K562 (cell line): ENCODE results near the gene MED29. TPM values are rescaled to one million over a fixed set of nuclear protein-coding genes. Genes with fewer than 3 reads are reported as not detected.
A peak's percentile ranks its signal among the peaks of the same experiment; 100 is the strongest.

Source experiments
- CREB1 ChIP-seq, 2 experiments: sonication (generic) in 1 of 2; formaldehyde crosslinking in 1 of 2; IDR thresholded peaks; 2 replicates each; pipeline versions ENCODE4 v1.6.1 to v1.8.0; 2012 to 2022; ENCODE audit warnings: inconsistent platforms in 1 of 2, mild to moderate bottlenecking in 1 of 2, missing genetic modification reagents in 1 of 2, moderate library complexity in 1 of 2
- EP400 ChIP-seq: fragments of 450-650 bp; IDR thresholded peaks from 2 replicates; pipeline ENCODE4 v1.6.1; 2017; ENCODE audit warnings: antibody characterized with exemption, mild to moderate bottlenecking, moderate library complexity
- GATA2 ChIP-seq: sonication (generic); formaldehyde crosslinking; IDR thresholded peaks from 2 replicates; pipeline ENCODE4 v1.4.0; 2020; ENCODE audit warnings: mild to moderate bottlenecking, missing genetic modification reagents
- GTF2E2 ChIP-seq: fragments of 200-800 bp; sonication (Bioruptor generic); IDR thresholded peaks from 2 replicates; pipeline ENCODE4 v1.6.1; 2016; ENCODE audit warnings: missing genetic modification characterization, missing compliant biosample characterization
- HNRNPK ChIP-seq: fragments of 200-400 bp; formaldehyde crosslinking; IDR thresholded peaks from one replicate; pipeline ENCODE4 v1.6.1; 2018; ENCODE audit warnings: mild to moderate bottlenecking, low read depth, low read length; ENCODE audit not compliant: poor library complexity, severe bottlenecking
- KDM1A ChIP-seq, 2 experiments: fragments of 450-650 bp; IDR thresholded peaks; 2 replicates each; pipeline ENCODE4 v1.6.1; 2016; ENCODE audit warnings: mild to moderate bottlenecking in 2 of 2
- OTX1 ChIP-seq: fragments of 450-650 bp; formaldehyde crosslinking; IDR thresholded peaks from 2 replicates; pipeline ENCODE4 v1.4.0; 2022; ENCODE audit warnings: mild to moderate bottlenecking
- PHTF2 ChIP-seq: fragments of 250-450 bp; sonication (Bioruptor Pico); IDR thresholded peaks from 2 replicates; pipeline ENCODE4 v1.5.0; 2021; ENCODE audit warnings: mild to moderate bottlenecking
- PPARD ChIP-seq: fragments of 250-450 bp; sonication (Bioruptor Pico); IDR thresholded peaks from 2 replicates; pipeline ENCODE4 v1.8.0; 2022; ENCODE audit warnings: inconsistent platforms, mild to moderate bottlenecking, moderate library complexity
- RBM25 ChIP-seq: fragments of 200-400 bp; formaldehyde crosslinking; IDR thresholded peaks from 2 replicates; pipeline ENCODE4 v1.6.1; 2018; ENCODE audit warnings: low read length, low read depth, moderate library complexity; ENCODE audit not compliant: severe bottlenecking
- SMAD1 ChIP-seq: fragments of 150-350 bp; IDR thresholded peaks from 2 replicates; pipeline ENCODE4 v1.6.1; 2014; ENCODE audit warnings: low read length, low read depth; ENCODE audit not compliant: partially characterized antibody
- TAF1 ChIP-seq: IDR thresholded peaks from 2 replicates; pipeline ENCODE4 v1.6.1; 2011; ENCODE audit warnings: mild to moderate bottlenecking, low read length, moderate library complexity; ENCODE audit not compliant: insufficient read depth, control insufficient read depth, severe bottlenecking; ENCODE audit errors: extremely low read depth
- TBP ChIP-seq: optimal IDR thresholded peaks from 2 replicates; pipeline ENCODE3; 2011; ENCODE audit warnings: low read depth, low read length, improper control_type of control experiment
- ZEB2 ChIP-seq: fragments of 450-650 bp; IDR thresholded peaks from 2 replicates; pipeline ENCODE4 v1.6.1; 2016
- ZNF134 ChIP-seq: fragments of 250-450 bp; sonication (Bioruptor Pico); conservative IDR thresholded peaks from 2 replicates; pipeline ENCODE4 v1.4.0; 2020
- ZNF77 ChIP-seq: fragments of 250-450 bp; sonication (Bioruptor Pico); IDR thresholded peaks from 2 replicates; pipeline ENCODE4 v1.5.0; 2020
- polyA plus RNA-seq, 8 experiments: library from polyadenylated mRNA; depleted of rRNA in 4 of 8; stranded (reverse) in 5 of 8; unstranded in 3 of 8; fragments of >200 nt; fragmentation: Nextera tagmentation in 2 of 8; fragmentation: Illumina TruSeq in 1 of 8; extraction: Ambion mirVana in 2 of 8; extraction: Trizol in 1 of 8; gene quantifications; 2 replicates each; pipeline versions ENCODE4 v1.2.1 to v1.2.3, GENCODE V29; 2011 to 2014; ENCODE audit warnings: inconsistent platforms in 1 of 8, missing spikeins in 1 of 8
- total RNA-seq, 7 experiments: library from RNA; depleted of rRNA in 6 of 7; stranded (reverse); fragments of >200 nt in 6 of 7; fragmentation: Illumina TruSeq in 2 of 7; extraction: Trizol in 2 of 7; gene quantifications; 2 replicates each; pipeline versions ENCODE4 v1.2.1 to v1.2.3, GENCODE V29; 2011 to 2021; ENCODE audit warnings: low replicate concordance in 1 of 7
- TF ChIP-seq, protein P1 (sequence below), 3 experiments: IDR thresholded peaks in 2 of 3; conservative IDR thresholded peaks in 1 of 3; 2 replicates each; pipeline ENCODE4 v1.5.1; 2011 to 2012; ENCODE audit warnings: low read length in 3 of 3, mild to moderate bottlenecking in 3 of 3, control low read depth in 2 of 3, improper control_type of control experiment in 1 of 3, inconsistent platforms in 1 of 3, low read depth in 1 of 3, mixed read lengths in 1 of 3, moderate library complexity in 1 of 3; ENCODE audit not compliant: insufficient read depth in 2 of 3
- TF ChIP-seq, protein P2 (sequence below): fragments of 250-450 bp; sonication (Bioruptor Pico); IDR thresholded peaks from 2 replicates; pipeline ENCODE4 v1.9.0; 2021; ENCODE audit warnings: mild to moderate bottlenecking
- TF ChIP-seq, protein P3 (sequence below): fragments of 250-450 bp; sonication (Bioruptor Pico); IDR thresholded peaks from 2 replicates; pipeline ENCODE4 v1.9.0; 2021; ENCODE audit warnings: mild to moderate bottlenecking, inconsistent platforms
- TF ChIP-seq, protein P4 (sequence below): sonication (generic); formaldehyde crosslinking; IDR thresholded peaks from 2 replicates; pipeline ENCODE4 v1.8.0; 2022; ENCODE audit warnings: mild to moderate bottlenecking, missing genetic modification reagents

Gene MED29
- total and polyA plus RNA-seq, 9 of the 15 experiments (the other 6 are each of a cell fraction or from before 2014, with no cell fraction given) = 1.8 to 22.6 (median 12.4) TPM

DNA sequence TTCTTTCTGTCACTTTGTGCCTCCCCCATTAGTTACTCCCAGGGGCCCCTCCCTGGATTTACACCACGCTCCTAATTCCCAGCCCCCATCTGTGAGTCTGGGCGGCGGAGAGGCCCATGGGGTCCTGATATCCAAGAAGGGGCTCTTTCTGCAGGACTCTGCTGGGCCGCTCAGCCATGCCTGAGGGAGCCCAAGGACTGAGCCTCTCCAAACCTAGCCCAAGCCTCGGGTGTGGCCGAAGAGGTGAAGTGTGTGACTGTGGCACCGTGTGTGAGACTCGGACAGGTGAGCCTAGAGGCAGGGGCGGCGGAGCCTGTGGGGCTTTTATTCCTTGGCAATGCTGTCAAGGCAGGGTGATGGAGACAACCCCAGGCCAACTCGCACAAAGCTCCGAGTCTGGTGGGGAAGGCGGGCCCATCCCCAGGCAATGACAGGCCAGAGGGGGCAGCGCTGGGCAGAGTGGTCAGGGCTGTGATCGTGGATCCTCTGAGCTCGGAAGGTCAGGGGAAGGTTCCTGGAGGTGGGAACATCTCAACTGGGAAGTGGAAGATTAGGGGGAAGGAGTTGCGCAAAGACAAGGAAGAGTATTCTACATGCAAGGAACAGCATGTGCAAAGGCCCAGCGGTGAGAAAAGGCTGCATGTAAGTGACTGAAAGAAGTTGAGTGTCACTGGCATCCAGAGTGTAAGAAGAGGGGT lies 22.9 kb downstream of the MED29 start (continued):
- TF ChIP-seq PPARD (no peak), CREB1 (IDR thresholded peaks at IDR 0.05) (no peak), CREB1 (CRISPR knock-in tag; IDR thresholded peaks at IDR 0.05) (no peak), RBM25 (peak; percentile 49), TAF1 (no peak), ZEB2 (no peak), ZNF134 (CRISPR knock-in tag) (no peak), EP400 (no peak), OTX1 (CRISPR knock-in tag) (no peak), GATA2 (CRISPR knock-in tag) (no peak), ZNF77 (no peak), GTF2E2 (no peak), KDM1A (IDR thresholded peaks at IDR 0.05) (peak; percentile 40 to 64; a peak in 3 of 4 replicates), PHTF2 (CRISPR knock-in tag) (no peak), SMAD1 (no peak), TBP (no peak), HNRNPK (no peak)
- TF ChIP-seq, protein P1, sequence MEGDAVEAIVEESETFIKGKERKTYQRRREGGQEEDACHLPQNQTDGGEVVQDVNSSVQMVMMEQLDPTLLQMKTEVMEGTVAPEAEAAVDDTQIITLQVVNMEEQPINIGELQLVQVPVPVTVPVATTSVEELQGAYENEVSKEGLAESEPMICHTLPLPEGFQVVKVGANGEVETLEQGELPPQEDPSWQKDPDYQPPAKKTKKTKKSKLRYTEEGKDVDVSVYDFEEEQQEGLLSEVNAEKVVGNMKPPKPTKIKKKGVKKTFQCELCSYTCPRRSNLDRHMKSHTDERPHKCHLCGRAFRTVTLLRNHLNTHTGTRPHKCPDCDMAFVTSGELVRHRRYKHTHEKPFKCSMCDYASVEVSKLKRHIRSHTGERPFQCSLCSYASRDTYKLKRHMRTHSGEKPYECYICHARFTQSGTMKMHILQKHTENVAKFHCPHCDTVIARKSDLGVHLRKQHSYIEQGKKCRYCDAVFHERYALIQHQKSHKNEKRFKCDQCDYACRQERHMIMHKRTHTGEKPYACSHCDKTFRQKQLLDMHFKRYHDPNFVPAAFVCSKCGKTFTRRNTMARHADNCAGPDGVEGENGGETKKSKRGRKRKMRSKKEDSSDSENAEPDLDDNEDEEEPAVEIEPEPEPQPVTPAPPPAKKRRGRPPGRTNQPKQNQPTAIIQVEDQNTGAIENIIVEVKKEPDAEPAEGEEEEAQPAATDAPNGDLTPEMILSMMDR (IDR thresholded peaks at IDR 0.05 in 2 of 3, conservative IDR thresholded peaks at IDR 0.05 in 1 of 3; ENCODE audit: insufficient read depth in 2 of 3, low read depth in 1 of 3, low read length in 3 of 3) = peak; percentile 36 to 65 (median 48); a peak in 5 of 6 replicates
- TF ChIP-seq, protein P2, sequence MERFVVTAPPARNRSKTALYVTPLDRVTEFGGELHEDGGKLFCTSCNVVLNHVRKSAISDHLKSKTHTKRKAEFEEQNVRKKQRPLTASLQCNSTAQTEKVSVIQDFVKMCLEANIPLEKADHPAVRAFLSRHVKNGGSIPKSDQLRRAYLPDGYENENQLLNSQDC (CRISPR knock-in tag) = no peak
- TF ChIP-seq, protein P3, sequence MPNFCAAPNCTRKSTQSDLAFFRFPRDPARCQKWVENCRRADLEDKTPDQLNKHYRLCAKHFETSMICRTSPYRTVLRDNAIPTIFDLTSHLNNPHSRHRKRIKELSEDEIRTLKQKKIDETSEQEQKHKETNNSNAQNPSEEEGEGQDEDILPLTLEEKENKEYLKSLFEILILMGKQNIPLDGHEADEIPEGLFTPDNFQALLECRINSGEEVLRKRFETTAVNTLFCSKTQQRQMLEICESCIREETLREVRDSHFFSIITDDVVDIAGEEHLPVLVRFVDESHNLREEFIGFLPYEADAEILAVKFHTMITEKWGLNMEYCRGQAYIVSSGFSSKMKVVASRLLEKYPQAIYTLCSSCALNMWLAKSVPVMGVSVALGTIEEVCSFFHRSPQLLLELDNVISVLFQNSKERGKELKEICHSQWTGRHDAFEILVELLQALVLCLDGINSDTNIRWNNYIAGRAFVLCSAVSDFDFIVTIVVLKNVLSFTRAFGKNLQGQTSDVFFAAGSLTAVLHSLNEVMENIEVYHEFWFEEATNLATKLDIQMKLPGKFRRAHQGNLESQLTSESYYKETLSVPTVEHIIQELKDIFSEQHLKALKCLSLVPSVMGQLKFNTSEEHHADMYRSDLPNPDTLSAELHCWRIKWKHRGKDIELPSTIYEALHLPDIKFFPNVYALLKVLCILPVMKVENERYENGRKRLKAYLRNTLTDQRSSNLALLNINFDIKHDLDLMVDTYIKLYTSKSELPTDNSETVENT (CRISPR knock-in tag) = no peak
- TF ChIP-seq, protein P4, sequence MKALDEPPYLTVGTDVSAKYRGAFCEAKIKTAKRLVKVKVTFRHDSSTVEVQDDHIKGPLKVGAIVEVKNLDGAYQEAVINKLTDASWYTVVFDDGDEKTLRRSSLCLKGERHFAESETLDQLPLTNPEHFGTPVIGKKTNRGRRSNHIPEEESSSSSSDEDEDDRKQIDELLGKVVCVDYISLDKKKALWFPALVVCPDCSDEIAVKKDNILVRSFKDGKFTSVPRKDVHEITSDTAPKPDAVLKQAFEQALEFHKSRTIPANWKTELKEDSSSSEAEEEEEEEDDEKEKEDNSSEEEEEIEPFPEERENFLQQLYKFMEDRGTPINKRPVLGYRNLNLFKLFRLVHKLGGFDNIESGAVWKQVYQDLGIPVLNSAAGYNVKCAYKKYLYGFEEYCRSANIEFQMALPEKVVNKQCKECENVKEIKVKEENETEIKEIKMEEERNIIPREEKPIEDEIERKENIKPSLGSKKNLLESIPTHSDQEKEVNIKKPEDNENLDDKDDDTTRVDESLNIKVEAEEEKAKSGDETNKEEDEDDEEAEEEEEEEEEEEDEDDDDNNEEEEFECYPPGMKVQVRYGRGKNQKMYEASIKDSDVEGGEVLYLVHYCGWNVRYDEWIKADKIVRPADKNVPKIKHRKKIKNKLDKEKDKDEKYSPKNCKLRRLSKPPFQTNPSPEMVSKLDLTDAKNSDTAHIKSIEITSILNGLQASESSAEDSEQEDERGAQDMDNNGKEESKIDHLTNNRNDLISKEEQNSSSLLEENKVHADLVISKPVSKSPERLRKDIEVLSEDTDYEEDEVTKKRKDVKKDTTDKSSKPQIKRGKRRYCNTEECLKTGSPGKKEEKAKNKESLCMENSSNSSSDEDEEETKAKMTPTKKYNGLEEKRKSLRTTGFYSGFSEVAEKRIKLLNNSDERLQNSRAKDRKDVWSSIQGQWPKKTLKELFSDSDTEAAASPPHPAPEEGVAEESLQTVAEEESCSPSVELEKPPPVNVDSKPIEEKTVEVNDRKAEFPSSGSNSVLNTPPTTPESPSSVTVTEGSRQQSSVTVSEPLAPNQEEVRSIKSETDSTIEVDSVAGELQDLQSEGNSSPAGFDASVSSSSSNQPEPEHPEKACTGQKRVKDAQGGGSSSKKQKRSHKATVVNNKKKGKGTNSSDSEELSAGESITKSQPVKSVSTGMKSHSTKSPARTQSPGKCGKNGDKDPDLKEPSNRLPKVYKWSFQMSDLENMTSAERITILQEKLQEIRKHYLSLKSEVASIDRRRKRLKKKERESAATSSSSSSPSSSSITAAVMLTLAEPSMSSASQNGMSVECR (CRISPR knock-in tag) = 0 out of 2 replicates have a peak, but pooled peaks have one; percentile 36
